ENCODE measurements around the gene STAT3. TPM values are rescaled to one million over a fixed set of nuclear protein-coding genes. Genes with fewer than 3 reads are reported as not detected.
"Not testable (repeated sequence)": the region's sequence is repeated elsewhere in the genome, so short reads cannot be mapped to it uniquely, and the experiment has no call there.

STAT3 gene
- total RNA-seq, 4 donors from 2014 or later, result 214 to 433 (median 280) TPM

DNA sequence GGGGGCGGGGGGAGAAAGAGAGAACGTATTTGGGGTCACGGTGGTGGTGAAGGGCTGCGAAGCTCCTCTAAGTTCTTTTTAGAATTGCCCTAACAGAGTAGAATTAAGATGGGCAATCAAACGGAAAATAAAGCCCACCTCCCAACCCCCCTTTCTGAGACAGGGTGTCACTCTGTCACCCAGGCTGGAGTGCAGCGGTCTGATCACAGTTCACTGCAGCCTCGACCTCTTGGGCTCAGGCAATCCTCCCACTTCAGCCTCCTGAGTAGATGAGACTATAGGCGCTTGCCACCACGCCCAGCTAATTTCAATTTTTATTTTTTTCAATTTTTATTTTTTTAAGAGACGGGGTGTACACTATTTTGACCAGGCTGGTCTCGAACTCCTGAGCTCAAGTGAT, 35.5 kb upstream of the STAT3 start:
- DNase-seq (ENCODE audit: low spot score) (no peak), ATAC-seq (ENCODE audit: low FRiP score) (no peak)
- TF ChIP-seq, protein P1, sequence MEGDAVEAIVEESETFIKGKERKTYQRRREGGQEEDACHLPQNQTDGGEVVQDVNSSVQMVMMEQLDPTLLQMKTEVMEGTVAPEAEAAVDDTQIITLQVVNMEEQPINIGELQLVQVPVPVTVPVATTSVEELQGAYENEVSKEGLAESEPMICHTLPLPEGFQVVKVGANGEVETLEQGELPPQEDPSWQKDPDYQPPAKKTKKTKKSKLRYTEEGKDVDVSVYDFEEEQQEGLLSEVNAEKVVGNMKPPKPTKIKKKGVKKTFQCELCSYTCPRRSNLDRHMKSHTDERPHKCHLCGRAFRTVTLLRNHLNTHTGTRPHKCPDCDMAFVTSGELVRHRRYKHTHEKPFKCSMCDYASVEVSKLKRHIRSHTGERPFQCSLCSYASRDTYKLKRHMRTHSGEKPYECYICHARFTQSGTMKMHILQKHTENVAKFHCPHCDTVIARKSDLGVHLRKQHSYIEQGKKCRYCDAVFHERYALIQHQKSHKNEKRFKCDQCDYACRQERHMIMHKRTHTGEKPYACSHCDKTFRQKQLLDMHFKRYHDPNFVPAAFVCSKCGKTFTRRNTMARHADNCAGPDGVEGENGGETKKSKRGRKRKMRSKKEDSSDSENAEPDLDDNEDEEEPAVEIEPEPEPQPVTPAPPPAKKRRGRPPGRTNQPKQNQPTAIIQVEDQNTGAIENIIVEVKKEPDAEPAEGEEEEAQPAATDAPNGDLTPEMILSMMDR (IDR thresholded peaks at IDR 0.05), result no peak

DNA sequence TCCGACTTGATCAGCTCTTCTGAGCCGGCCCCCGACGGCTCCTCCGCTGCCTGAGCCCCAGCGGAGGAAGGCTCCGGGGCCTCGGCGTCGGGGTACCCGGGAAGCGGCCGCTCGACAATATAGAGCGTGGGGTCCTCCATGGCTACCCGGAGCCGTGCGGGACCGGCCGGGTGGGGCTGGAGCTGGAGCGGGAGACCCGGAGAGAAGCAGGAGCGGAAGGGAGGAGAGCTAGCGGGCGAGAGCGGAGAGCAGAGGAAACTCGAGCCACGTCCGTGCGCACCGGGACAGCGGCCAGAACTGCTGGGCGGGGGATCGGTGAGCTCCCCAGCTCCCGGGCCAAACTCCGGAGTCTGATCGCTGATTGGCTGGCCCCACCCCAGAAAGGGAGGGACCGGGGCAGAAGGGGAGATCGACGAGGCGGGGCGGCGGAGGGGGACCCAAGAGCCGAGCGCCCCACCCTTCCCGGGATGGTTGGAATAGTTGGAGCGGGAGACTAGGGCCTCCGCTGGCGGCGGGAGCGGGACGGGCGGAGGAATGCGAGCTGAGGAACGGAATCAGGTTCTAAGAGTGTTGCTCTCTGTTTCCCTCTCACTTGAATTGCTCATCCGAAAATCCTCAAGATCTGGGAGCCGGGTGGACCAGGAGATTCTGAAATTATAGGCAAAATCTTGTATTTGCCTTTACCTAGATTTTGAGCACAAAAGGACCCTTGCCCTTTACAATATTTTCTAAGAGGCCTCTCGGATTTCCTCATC, 34.9 kb upstream of the STAT3 start, which contains the start of gene CAVIN1:
Gene CAVIN1, minus strand, starts transcription at position 299 of the 755 bp plus-strand sequence. Its CDS starts 159 bp downstream, at position 140.
- DNase-seq (ENCODE audit: low spot score) (peak; percentile 93), ATAC-seq (ENCODE audit: low FRiP score) (peak; percentile 86)
- TF ChIP-seq, protein P1 (IDR thresholded peaks at IDR 0.05), result no peak

DNA sequence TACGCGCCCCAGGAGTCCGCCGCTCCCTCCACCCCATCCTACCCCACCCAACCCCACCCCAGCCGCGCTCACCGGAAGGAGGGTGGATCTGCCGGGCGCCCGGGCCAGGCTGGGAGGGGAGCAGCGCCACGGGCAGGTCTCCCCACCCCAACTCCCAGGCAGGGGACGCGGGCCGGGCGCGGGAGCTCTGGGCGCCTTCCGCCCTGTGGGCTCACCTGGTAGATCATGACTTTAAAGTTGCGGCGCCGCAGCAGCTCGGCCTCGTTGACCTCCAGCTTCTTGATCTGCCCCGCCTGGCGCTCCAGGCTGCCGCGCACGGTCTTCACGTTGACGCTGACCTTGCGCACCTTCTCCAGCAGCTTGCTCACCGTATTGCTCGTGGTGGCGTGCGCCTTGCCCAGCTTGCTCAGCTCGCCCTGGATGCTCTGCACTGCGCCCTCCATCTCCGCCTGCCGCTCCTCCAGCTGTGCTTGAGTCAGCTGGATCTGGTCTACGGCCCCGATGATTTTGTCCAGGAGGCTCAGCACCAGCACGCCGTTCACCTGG, 34.2 kb upstream of the STAT3 start:
- no peak for DNase-seq (ENCODE audit: low spot score)
- ATAC-seq (ENCODE audit: low FRiP score), result peak; percentile 2
- TF ChIP-seq, protein P1 (IDR thresholded peaks at IDR 0.05), result no peak

DNA sequence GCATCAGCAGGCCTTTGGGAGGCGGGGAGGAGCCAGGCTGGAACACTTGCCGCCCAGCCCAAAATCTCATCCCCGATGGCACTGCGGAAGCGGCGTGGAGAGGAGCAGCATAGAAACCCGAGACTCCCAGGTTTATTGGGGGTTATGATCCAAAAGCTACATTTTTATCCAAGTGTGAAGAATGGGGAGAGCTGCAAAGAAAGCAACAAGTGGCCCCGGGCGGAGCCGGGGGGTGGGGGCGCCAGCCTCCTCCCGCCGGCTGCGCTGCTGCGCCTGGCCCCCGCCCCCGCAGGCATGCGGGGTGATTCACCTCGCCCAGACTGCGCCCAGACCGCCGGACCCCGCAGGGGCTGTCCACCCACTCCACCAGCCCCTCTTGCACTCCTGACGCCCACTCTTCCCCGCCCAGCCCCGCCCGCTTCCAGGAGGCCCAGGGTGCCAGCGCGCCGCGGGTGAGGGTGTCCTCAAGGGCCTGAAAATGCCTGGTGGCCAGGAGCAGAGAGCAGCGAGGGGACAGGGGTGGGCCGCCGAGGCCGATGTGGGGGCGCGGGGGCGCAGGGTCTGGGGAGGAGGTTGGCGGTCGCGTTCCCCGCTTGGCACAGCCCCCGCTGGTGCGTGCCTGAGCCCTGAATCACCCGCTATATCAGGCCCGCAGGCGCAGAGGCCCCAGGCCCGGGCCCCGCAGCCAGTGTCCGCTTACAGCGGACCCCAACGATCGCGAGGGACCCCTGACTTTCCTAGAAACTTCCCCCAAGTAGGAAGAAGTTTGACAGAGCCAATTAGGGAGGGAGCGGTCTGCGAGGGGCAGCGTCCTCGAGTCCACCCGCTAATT, 33.5 kb upstream of the STAT3 start:
- TF ChIP-seq, protein P1 (IDR thresholded peaks at IDR 0.05), result no peak
- ATAC-seq (ENCODE audit: low FRiP score) (peak; percentile 71), DNase-seq (ENCODE audit: low spot score) (peak; percentile 42)

DNA sequence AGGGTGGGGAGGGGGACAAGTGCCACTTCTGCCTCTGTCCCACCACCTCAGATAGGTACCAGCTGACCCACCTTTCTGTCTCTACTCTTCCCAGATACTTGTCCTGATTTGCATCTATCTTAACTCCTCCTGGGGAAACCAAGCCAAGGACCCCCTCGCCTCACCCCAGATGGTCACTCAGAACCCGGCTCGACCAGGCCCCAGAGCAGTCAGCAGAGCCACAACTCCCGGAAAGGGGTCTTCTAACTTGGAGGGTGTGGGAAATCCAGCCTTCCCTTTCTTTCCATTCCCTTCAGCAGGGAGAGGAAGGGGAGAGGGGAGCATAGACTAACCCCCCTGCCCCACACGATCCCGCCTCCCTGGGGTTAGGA, 32.9 kb upstream of the STAT3 start:
- DNase-seq (ENCODE audit: low spot score), result no peak
- ATAC-seq (ENCODE audit: low FRiP score), result no peak
- TF ChIP-seq, protein P1 (IDR thresholded peaks at IDR 0.05), result no peak

DNA sequence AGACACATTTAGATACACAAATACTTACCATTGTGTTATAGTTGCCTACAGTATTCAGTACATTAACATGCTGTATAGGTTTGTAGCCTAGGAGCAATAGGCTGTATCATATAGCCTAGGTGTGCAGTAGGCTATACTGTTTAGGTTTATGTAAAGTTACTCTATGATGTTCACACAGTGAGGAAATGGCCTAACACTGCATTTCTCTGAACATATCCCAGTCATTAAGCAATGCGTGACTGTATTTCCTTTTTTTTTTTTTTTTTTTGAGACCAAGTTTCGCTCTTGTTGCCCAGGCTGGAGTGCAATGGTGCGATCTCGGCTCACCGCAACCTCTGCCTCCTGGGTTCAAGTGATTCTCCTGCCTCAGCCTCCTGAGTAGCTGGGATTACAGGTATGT, 29.7 kb upstream of the STAT3 start:
- ATAC-seq (ENCODE audit: low FRiP score); DNase-seq (ENCODE audit: low spot score): not testable (repeated sequence)

DNA sequence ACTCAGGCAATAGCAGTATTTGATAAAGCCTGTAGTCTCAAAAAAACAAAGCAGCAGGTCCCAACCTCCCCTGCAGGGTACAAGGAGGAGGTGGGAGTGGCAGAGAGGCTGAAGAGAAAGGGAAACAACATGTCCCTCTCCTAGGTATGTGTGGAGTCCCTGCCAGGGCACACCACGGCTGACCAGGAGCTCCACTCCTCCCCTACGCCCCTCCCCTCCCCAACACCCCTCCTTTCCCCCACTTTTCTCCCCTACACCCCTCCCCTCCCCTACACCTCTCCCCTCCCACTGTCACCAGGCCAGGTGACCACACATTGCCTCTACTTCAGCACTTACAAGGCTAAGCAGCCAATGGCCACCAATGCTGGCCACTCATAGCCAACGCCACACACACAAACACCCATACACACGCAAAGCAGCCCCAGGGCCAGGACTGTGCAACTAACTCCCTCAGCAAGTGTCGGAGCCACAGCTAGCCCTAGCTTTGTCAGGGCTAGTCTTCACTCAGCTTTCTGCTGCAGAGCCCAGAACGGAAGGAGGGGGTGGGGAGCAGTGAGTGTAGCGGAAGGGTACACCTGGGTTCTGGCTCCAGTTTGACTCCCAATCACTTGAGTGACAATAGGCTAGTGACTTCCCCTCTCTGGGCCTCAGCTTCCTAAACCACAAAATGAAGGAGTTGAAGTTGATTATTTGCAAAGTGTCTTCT, 26.6 kb upstream of the STAT3 start:
- TF ChIP-seq, protein P1 (IDR thresholded peaks at IDR 0.05), result no peak
- DNase-seq (ENCODE audit: low spot score) (no peak), ATAC-seq (ENCODE audit: low FRiP score) (no peak)

Measured in omental fat pad (tissue), 4 donors.